Endometrium (tissue), 2 donors: ENCODE data around the gene KLK10.

Source experiments
- FAIRE-seq: peaks from 2 replicates; lab custom pipeline; 2012; peaks lifted over from hg19 to GRCh38; lab: Jason Lieb, UNC
- donor health status: control.
- donor health status: control.

Gene KLK10

GRCh38 chr19:51025809-51026553, 6.5 kb upstream of the KLK10 start:
- no peak for FAIRE-seq

GRCh38 chr19:51025401-51025800, 5.9 kb upstream of the KLK10 start:
- no peak for FAIRE-seq

- no peak for FAIRE-seq
Measured at GRCh38 chr19:51024924-51025323, 5.4 kb upstream of the KLK10 start.

DNA sequence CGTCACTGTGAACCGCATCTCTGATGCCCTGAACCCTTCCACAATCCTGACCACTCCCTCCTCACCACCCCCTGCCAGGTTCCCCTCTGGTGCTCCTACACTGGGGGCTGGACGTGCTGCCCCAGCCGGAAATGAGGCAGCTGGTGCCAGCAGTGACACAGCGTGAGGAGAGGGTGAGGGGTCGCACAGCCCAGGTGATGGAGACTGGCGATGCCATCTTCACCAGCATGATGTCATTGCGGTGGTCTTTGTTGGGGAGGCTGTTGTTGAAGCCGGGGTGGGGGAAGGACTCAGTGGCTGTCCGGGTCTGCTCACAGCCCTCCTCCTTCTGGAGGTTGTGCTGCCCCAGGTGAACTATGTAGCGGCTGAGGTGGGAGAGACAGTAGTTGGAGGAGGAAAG, 4.4 kb upstream of the KLK10 start:
- no peak for FAIRE-seq

DNA sequence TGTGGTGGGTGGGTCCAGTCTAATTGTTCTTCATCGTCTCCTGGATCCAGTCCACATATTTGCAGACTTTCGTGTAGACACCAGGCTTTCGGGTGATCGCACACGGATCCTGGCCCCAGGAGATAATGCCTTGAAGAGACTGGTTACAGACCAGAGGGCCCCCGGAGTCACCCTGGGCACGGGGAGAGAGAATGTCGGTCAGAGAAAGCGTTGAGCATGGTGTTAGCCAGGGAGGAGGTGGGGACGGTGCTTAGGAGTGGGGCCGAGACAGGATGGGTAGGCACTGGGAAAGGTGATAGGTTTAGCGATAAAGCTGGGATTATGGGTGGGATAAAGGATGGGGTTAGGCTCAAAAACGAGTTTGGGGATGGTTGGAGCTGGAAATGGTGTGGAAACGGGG, 3.0 kb upstream of the KLK10 start:
- no peak for FAIRE-seq

- peak; percentile 83 for FAIRE-seq
Measured at GRCh38 chr19:51020988-51021651, 1.6 kb upstream of the KLK10 start.

- no peak for FAIRE-seq
Measured at GRCh38 chr19:51018745-51019543, 565 bp downstream of the KLK10 start.

GRCh38 chr19:51016798-51017683, 2.5 kb downstream of the KLK10 start:
- FAIRE-seq, result no peak

DNA sequence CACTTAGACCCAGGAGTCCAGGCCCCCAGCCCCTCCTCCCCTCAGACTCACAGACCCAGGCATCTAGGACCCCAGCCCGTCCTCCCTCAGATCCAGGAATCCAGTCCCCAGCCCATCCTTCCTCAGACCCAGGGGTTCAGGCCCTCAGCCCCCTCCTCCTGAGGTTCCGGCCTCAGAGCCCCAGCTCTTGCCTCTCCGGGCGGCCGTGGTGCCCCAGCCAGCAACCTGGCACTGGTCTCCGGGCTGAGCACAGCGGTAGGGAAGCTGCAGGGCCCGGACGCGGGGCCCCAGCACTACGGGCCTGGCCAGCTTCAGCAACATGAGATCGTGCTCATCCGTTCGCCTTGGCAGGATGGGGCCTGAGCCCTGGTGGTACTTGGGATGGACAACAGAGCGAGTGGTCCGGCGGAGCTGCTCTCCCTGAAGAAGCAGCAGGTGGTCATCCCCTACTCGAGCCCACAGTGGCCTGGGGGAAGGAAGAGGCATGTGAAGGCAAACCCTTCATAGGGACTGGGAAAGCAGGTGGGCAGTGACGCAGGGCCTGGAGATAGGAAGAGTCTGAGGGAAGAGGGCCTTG, 3.7 kb downstream of the KLK10 start:
- no peak for FAIRE-seq

DNA sequence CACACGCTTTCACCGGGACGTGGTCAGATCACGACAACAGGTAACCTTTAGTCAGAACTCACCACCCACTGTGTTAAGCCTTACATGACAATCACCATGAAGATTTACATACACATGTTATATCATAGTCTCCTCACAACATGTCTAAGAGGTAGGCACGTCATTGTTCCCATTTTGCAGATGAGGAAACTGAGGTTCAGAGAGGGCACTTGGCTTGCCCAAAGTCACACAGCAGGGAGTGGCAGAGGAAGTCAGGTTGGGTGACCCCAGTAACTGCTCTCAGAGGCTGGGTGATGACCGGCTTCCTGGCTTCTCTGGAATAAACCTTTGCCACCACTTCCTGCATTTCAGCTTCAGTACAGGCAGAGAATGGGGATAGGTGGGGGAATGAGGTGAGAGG, 5.3 kb downstream of the KLK10 start:
- FAIRE-seq, result no peak

DNA sequence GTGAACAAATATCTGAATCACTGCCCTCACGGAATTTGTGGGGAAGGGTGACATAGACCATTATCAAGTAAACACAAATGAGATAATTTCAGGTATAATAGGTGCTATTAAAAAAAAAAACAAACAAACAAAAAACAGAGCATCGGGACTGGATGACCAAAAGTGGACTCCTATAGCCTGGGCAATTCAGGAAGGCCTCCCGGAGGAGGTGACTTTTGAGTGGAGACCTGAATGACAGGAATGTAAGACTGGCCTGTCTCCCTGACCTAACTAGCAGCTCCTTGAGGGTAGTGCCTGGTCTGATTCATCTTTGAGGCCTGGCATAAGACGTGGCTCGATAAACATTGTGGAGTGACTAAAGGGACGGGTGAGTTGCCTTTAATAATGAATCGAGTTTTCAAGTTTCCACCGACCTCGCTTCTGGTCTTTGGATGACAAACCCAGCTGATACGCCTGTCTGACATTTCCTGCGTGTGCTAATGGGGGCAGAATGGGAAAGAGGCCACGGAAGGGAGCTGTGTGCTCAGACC, 6.8 kb downstream of the KLK10 start:
- FAIRE-seq, result no peak

GRCh38 chr19:51010066-51010795, 9.3 kb downstream of the KLK10 start:
- FAIRE-seq, result no peak

- no peak for FAIRE-seq
Measured at GRCh38 chr19:51009061-51009891, 10.2 kb downstream of the KLK10 start.

GRCh38 chr19:51007488-51007887, 12.0 kb downstream of the KLK10 start:
- no peak for FAIRE-seq

- FAIRE-seq, result no peak
Measured at GRCh38 chr19:51006406-51006805, 13.1 kb downstream of the KLK10 start.

- FAIRE-seq, result no peak
Measured at GRCh38 chr19:51005248-51005647, 14.3 kb downstream of the KLK10 start.

DNA sequence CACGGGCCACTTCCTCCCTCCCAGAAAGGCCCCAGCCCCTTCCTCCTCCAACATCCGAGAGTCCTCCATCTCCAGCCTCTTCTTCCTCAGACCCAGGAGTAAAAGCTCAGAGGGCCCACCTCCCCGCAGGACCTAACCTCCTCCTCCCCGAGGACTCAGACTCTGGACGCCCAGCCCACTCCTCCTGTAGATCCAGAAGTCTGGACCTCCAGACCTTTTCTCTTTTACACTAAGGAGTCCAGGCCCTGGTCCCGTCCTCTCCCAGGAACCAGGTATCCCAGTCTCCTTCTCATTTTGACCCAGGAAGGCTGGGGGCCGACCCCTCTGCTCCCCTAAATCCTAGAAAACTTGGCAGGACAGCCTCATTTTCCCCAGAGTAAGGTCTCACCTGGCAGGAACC, 16.2 kb downstream of the KLK10 start:
- FAIRE-seq, result no peak

GRCh38 chr19:51002542-51003311, 16.8 kb downstream of the KLK10 start:
- no peak for FAIRE-seq

- FAIRE-seq, result no peak
Measured at GRCh38 chr19:51002089-51002532, 17.4 kb downstream of the KLK10 start.
